Mesenchymal stem cell (in vitro differentiated cells and primary cell): ENCODE results near the gene FOXA3.
A peak's percentile ranks its signal among the peaks of the same experiment; 100 is the strongest.

ENCODE experiments used
- DNase-seq: peaks from one replicate; pipeline ENCODE4 v3.0.0-alpha.2; 2013
- H2AFZ ChIP-seq: one replicate; pipeline ENCODE4 v1.6.1; 2013; ENCODE audit warnings: low read depth, mild to moderate bottlenecking, control low read depth, inconsistent platforms, low read length, moderate library complexity
- H2AK5ac ChIP-seq: 2 replicates; pipeline ENCODE4 v1.6.1; 2013; ENCODE audit warnings: low read length, moderate library complexity, mild to moderate bottlenecking, inconsistent platforms; ENCODE audit not compliant: severe bottlenecking
- H2BK120ac ChIP-seq: one replicate; pipeline ENCODE4 v1.6.1; 2013; ENCODE audit warnings: low read depth, mild to moderate bottlenecking, inconsistent platforms, low read length, moderate library complexity
- H2BK12ac ChIP-seq, 2 experiments: one replicate each; pipeline ENCODE4 v1.6.1; 2013; ENCODE audit warnings: inconsistent platforms in 2 of 2, low read length in 2 of 2, mild to moderate bottlenecking in 2 of 2, moderate library complexity in 2 of 2, control low read depth in 1 of 2
- H2BK15ac ChIP-seq: one replicate; pipeline ENCODE4 v1.6.1; 2013; ENCODE audit warnings: mild to moderate bottlenecking, low read depth, inconsistent platforms; ENCODE audit not compliant: poor library complexity, severe bottlenecking
- H2BK5ac ChIP-seq: 2 replicates; pipeline ENCODE4 v1.6.1; 2013; ENCODE audit warnings: low read depth, mild to moderate bottlenecking, low read length, control low read depth, inconsistent platforms; ENCODE audit not compliant: poor library complexity, severe bottlenecking
- H3K14ac ChIP-seq, 2 experiments: one replicate each; pipeline ENCODE4 v1.6.1; 2013; ENCODE audit warnings: inconsistent platforms in 2 of 2, low read length in 2 of 2, control low read depth in 1 of 2, mild to moderate bottlenecking in 1 of 2, moderate library complexity in 1 of 2
- H3K18ac ChIP-seq, 2 experiments: one replicate each; pipeline ENCODE4 v1.6.1; 2013; ENCODE audit warnings: inconsistent platforms in 2 of 2, low read length in 2 of 2, control low read depth in 1 of 2, low read depth in 1 of 2, mild to moderate bottlenecking in 1 of 2
- H3K23ac ChIP-seq, 2 experiments: one replicate each; pipeline ENCODE4 v1.6.1; 2013; ENCODE audit warnings: inconsistent platforms in 2 of 2, low read length in 2 of 2, mild to moderate bottlenecking in 2 of 2, moderate library complexity in 2 of 2, control low read depth in 1 of 2
- H3K27ac ChIP-seq: 2 replicates; pipeline ENCODE4 v1.5.1; 2013; ENCODE audit warnings: mild to moderate bottlenecking, moderate library complexity, low read length, control low read depth, inconsistent platforms; ENCODE audit not compliant: poor library complexity, severe bottlenecking
- H3K27me3 ChIP-seq, 2 experiments: 2 replicates each; pipeline versions ENCODE4 v1.6.1 to v1.7.0; 2013; ENCODE audit warnings: low read length in 2 of 2, mild to moderate bottlenecking in 2 of 2, moderate library complexity in 2 of 2, control low read depth in 1 of 2, inconsistent platforms in 1 of 2; ENCODE audit not compliant: control insufficient read depth in 1 of 2, insufficient read depth in 1 of 2
- H3K36me3 ChIP-seq, 2 experiments: 2 replicates each; pipeline versions ENCODE4 v1.6.1 to v1.7.0; 2013; ENCODE audit warnings: low read length in 2 of 2, control low read depth in 1 of 2, inconsistent platforms in 1 of 2, low read depth in 1 of 2, mild to moderate bottlenecking in 1 of 2; ENCODE audit not compliant: insufficient read depth in 2 of 2, control insufficient read depth in 1 of 2
- H3K4ac ChIP-seq, 2 experiments: one replicate each; pipeline ENCODE4 v1.6.1; 2013; ENCODE audit warnings: inconsistent platforms in 2 of 2, low read length in 2 of 2, mild to moderate bottlenecking in 2 of 2, moderate library complexity in 2 of 2, control low read depth in 1 of 2, low read depth in 1 of 2
- H3K4me1 ChIP-seq: 2 replicates; pipeline ENCODE4 v1.6.1; 2013; ENCODE audit warnings: low read depth, low read length, control low read depth; ENCODE audit not compliant: control insufficient read depth, insufficient read depth
- H3K4me2 ChIP-seq: 2 replicates; pipeline ENCODE4 v1.6.1; 2013; ENCODE audit warnings: low read length, mild to moderate bottlenecking, inconsistent platforms; ENCODE audit not compliant: poor library complexity, severe bottlenecking
- H3K4me3 ChIP-seq, 2 experiments: 2 replicates each; pipeline versions ENCODE4 v1.5.1 to v1.7.0; 2013; ENCODE audit warnings: low read length in 2 of 2, mild to moderate bottlenecking in 2 of 2, control low read depth in 1 of 2, low read depth in 1 of 2; ENCODE audit not compliant: insufficient read depth in 1 of 2
- H3K79me1 ChIP-seq: replicated peaks from 2 replicates; pipeline ENCODE4 v1.6.1; 2013; ENCODE audit warnings: mild to moderate bottlenecking, control low read depth, low read length, inconsistent platforms; ENCODE audit not compliant: poor library complexity, severe bottlenecking
- H3K9ac ChIP-seq: 2 replicates; pipeline ENCODE4 v1.7.0; 2013; ENCODE audit warnings: mild to moderate bottlenecking, low read length, moderate library complexity
- H3K9me3 ChIP-seq: 2 replicates; pipeline ENCODE4 v1.7.0; 2013; ENCODE audit warnings: mild to moderate bottlenecking, low read length; ENCODE audit not compliant: control insufficient read depth
- H4K8ac ChIP-seq: one replicate; pipeline ENCODE4 v1.6.1; 2013; ENCODE audit warnings: inconsistent platforms, mild to moderate bottlenecking, low read length, moderate library complexity
- H4K91ac ChIP-seq: one replicate; pipeline ENCODE4 v1.6.1; 2013; ENCODE audit warnings: mild to moderate bottlenecking, low read length, inconsistent platforms
- WGBS: methylation state at CpG from one replicate; pipeline ENCODE4 v1.1.7; 2013; ENCODE audit warnings: mixed read lengths; 5-methylcytosine and 5-hydroxymethylcytosine counted together

The FOXA3 gene

GRCh38 chr19:45882652-45883585 is 18.8 kb downstream of the FOXA3 start:
- H3K4me1 ChIP-seq = peaks cover 46% of the 10 kb centered on the region
- H3K27ac ChIP-seq = peak overlapping the region; percentile 66
- peak overlapping the region; percentile 42 for H2BK120ac ChIP-seq
- peaks cover 8 to 17% of the 10 kb centered on the region in 2 experiments for H3K36me3 ChIP-seq
- H2AK5ac ChIP-seq = peak overlapping the region; percentile 92
- peaks cover 0 to 14% of the 10 kb centered on the region in 2 experiments for H3K27me3 ChIP-seq
- H2BK5ac ChIP-seq = peak overlapping the region; percentile 15
- peak overlapping the region; percentile 83 for H3K4me2 ChIP-seq
- WGBS = 8% methylated on average over 39 of the region's 47 CpGs
- H3K4me3 ChIP-seq = peak overlapping the region; percentile 32 to 57
- no peak overlapping the region for H2AFZ ChIP-seq
- peaks cover 16% of the 10 kb centered on the region for H3K79me1 ChIP-seq
- H3K18ac ChIP-seq = peak overlapping the region in 1 of 2 experiments; percentile 26
- no peak overlapping the region for H2BK15ac ChIP-seq
- no peak overlapping the region for H3K23ac ChIP-seq
- H4K8ac ChIP-seq = no peak overlapping the region
- peak overlapping the region; percentile 65 for H3K9ac ChIP-seq
- H3K14ac ChIP-seq = no peak overlapping the region
- no peaks in the 10 kb centered on the region for H3K9me3 ChIP-seq
- H2BK12ac ChIP-seq = no peak overlapping the region
- no peak overlapping the region for H4K91ac ChIP-seq
- peak; percentile 85 for DNase-seq
- no peak overlapping the region for H3K4ac ChIP-seq

- no peak overlapping the region for H2AFZ ChIP-seq
- no peak overlapping the region for H2BK5ac ChIP-seq
- no peaks in the 10 kb centered on the region for H3K9me3 ChIP-seq
- no peak overlapping the region for H2BK120ac ChIP-seq
- H3K9ac ChIP-seq = peak overlapping the region; percentile 55
- H3K4ac ChIP-seq = no peak overlapping the region
- H3K36me3 ChIP-seq = peaks cover 8 to 17% of the 10 kb centered on the region in 2 experiments
- peak overlapping the region; percentile 31 for H2AK5ac ChIP-seq
- H3K27ac ChIP-seq = no peak overlapping the region
- peak overlapping the region; percentile 44 for H3K4me2 ChIP-seq
- no peak overlapping the region for H3K18ac ChIP-seq
- H2BK15ac ChIP-seq = peak overlapping the region; percentile 60
- H3K4me1 ChIP-seq = peaks cover 43% of the 10 kb centered on the region
- H3K4me3 ChIP-seq = no peak overlapping the region
- H2BK12ac ChIP-seq = no peak overlapping the region
- no CpG with 5 or more reads among the region's 5 CpGs for WGBS
- no peak for DNase-seq
- no peak overlapping the region for H3K23ac ChIP-seq
- H3K79me1 ChIP-seq = peaks cover 16% of the 10 kb centered on the region
- H4K91ac ChIP-seq = no peak overlapping the region
- no peak overlapping the region for H3K14ac ChIP-seq
- H4K8ac ChIP-seq = peak overlapping the region; percentile 25
- peaks cover 0 to 8% of the 10 kb centered on the region in 2 experiments for H3K27me3 ChIP-seq
Observed at GRCh38 chr19:45883586-45883880, 19.4 kb downstream of the FOXA3 start.

GRCh38 chr19:45883881-45884681 is 20.0 kb downstream of the FOXA3 start:
- peak overlapping the region; percentile 25 for H4K8ac ChIP-seq
- H3K27ac ChIP-seq = no peak overlapping the region
- no peak overlapping the region for H3K14ac ChIP-seq
- H3K23ac ChIP-seq = no peak overlapping the region
- H2AK5ac ChIP-seq = peak overlapping the region; percentile 31
- H3K4me3 ChIP-seq = no peak overlapping the region
- H3K4ac ChIP-seq = peak overlapping the region in 1 of 2 experiments; percentile 47
- H3K18ac ChIP-seq = no peak overlapping the region
- H3K4me1 ChIP-seq = peaks cover 42% of the 10 kb centered on the region
- no peak overlapping the region for H4K91ac ChIP-seq
- no peaks in the 10 kb centered on the region for H3K9me3 ChIP-seq
- peak overlapping the region; percentile 55 for H3K9ac ChIP-seq
- H3K27me3 ChIP-seq = peaks cover 0 to 5% of the 10 kb centered on the region in 2 experiments
- peaks cover 8 to 17% of the 10 kb centered on the region in 2 experiments for H3K36me3 ChIP-seq
- no peak for DNase-seq
- no peak overlapping the region for H2AFZ ChIP-seq
- peaks cover 16% of the 10 kb centered on the region for H3K79me1 ChIP-seq
- peak overlapping the region; percentile 44 for H3K4me2 ChIP-seq
- 96% methylated on average over 57 of the region's 57 CpGs for WGBS
- H2BK5ac ChIP-seq = no peak overlapping the region
- no peak overlapping the region for H2BK120ac ChIP-seq
- peak overlapping the region; percentile 60 for H2BK15ac ChIP-seq
- peak overlapping the region in 1 of 2 experiments; percentile 11 for H2BK12ac ChIP-seq
